Amniotic epithelial cell (primary cell): ENCODE measurements around the gene DNAJC7.
A peak's percentile ranks its signal among the peaks of the same experiment; 100 is the strongest.

Experiments
- DNase-seq: peaks from one replicate; pipeline ENCODE4 v3.0.0-alpha.2; 2010; ENCODE audit warnings: low read depth

DNAJC7 gene

GRCh38 chr17:42010898-42011516 is 6.2 kb downstream of the DNAJC7 start:
- peak; percentile 46 for DNase-seq

- peak; percentile 52 for DNase-seq
Measured at GRCh38 chr17:42010266-42010680, 7.0 kb downstream of the DNAJC7 start.

DNA sequence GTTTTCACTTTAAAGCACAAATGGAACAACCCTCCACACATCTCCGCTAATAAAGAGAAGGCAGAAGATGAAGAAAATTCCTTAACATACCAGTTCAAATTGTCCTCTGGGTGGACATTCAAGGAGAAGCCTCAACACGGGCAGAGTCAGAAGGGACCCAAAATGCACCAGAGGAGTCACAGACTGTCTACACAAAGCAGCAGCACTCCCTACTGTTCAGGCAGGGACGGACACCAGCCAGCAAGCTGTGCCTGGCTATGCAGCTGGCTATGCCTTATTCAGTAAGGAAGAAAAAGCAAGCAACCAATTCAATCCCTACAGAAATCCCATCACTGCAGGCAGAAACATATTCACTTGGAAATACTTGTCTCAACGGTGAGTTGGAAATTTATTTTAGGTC is 8.1 kb downstream of the DNAJC7 start:
- no peak for DNase-seq

DNA sequence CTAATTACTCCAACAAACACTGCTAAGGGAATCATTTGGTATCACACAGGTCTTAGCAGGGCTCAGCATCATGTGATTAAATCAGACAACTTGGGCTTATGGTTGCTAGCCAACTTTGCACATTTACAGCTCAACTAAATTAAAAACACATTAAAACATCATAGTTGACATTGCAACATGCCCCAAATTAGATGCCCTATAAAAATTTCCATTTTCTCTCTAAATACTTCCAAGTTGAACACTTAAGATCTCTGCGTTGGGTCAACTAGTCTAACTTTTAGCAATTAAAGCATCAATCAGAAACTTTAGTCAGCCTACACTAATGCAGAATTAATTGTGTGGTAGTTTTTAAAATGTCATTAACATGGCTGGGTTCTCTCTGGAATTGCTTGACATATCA is 12.1 kb downstream of the DNAJC7 start:
- DNase-seq: no peak

GRCh38 chr17:42002792-42003301 is 14.4 kb downstream of the DNAJC7 start:
- no peak for DNase-seq

- no peak for DNase-seq
Measured at GRCh38 chr17:42002175-42002791, 15.0 kb downstream of the DNAJC7 start.

- DNase-seq: no peak
Measured at GRCh38 chr17:42001729-42002128, 15.5 kb downstream of the DNAJC7 start.

- DNase-seq: peak; percentile 37
Measured at GRCh38 chr17:42000413-42001133, 16.7 kb downstream of the DNAJC7 start.

DNA sequence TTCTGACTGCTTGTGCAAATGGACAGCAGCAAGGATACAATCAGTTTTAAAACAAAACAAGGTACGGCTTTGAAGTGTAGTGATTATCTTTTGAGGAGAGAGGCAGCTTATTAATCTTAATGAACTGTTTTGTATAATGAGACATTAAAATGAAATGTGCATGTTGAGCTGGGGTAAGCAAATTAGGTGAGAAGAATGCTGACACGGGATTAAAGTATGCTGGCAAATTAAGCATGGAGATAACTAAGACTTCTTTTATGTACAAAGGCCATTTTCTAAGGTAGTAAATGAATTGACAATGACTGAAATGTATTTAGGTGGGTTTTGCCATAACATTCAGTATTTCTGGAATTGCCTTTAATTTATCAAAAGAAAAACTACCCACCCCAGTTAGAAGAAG is 18.7 kb downstream of the DNAJC7 start:
- DNase-seq: no peak

DNA sequence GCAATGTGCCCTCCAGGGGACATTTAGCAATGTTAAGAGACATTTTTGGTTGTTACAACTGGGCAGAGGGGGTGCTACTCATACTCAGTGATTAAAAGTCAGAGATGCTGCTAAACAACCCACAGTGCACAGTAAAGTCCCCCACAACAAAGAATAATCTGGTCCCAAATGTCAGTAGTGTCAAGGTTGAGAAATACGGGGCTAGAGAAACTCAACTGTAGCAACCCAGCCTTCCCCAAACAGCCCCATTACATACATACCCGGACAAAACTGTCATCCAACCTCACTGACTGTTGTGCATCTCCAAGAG is 20.4 kb downstream of the DNAJC7 start:
- DNase-seq: no peak

DNA sequence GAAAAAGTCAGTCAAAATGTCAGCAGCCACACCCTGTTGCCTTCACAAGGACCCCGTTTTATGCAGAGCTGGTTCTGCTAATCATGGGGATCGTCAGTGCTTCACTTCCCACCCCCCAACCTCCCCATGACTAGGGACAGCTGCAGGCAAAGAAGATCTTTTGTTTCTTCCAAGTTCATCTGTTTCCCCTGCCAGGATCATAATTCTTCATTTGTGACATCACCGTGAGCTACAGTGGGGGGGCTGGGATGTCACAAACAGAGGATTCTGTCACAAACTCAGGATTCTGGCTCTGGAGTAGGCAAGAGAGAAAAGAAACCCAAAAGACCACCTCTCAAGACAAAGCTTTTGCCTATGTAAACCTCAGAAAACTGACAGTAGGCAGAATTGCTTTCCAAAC is 24.7 kb downstream of the DNAJC7 start:
- DNase-seq: no peak

- DNase-seq: no peak
Measured at GRCh38 chr17:41989702-41990419, 27.4 kb downstream of the DNAJC7 start.

GRCh38 chr17:41988418-41988817 is 28.8 kb downstream of the DNAJC7 start:
- no peak for DNase-seq

DNA sequence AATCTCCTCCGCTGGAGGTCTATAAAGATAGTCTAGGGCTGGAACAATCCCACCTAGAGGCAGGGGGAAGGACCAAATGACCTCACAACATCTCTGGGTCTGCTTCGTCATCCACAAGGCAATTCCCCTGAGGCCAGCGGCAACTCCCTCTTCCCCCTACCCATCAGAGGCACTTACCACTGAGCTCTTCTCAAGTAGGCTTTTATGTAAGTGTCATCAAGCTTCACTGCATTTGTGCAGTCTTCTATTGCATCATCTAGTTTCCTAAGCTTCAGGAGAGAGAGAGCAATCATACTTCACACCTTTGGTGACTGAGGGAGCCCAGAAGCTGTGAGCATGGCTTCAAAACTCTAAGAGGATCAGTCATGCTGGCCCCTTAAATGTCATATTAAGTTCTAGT is 29.6 kb downstream of the DNAJC7 start:
- peak; percentile 36 for DNase-seq

- DNase-seq: no peak
Measured at GRCh38 chr17:41986634-41987033, 30.6 kb downstream of the DNAJC7 start.

GRCh38 chr17:41985919-41986318 is 31.3 kb downstream of the DNAJC7 start:
- no peak for DNase-seq

GRCh38 chr17:41984454-41984853 is 32.8 kb downstream of the DNAJC7 start:
- DNase-seq: no peak

- DNase-seq: peak; percentile 80
Measured at GRCh38 chr17:41982026-41982760, 35.0 kb downstream of the DNAJC7 start.

GRCh38 chr17:41977991-41978390 is 39.2 kb downstream of the DNAJC7 start:
- DNase-seq: no peak

DNA sequence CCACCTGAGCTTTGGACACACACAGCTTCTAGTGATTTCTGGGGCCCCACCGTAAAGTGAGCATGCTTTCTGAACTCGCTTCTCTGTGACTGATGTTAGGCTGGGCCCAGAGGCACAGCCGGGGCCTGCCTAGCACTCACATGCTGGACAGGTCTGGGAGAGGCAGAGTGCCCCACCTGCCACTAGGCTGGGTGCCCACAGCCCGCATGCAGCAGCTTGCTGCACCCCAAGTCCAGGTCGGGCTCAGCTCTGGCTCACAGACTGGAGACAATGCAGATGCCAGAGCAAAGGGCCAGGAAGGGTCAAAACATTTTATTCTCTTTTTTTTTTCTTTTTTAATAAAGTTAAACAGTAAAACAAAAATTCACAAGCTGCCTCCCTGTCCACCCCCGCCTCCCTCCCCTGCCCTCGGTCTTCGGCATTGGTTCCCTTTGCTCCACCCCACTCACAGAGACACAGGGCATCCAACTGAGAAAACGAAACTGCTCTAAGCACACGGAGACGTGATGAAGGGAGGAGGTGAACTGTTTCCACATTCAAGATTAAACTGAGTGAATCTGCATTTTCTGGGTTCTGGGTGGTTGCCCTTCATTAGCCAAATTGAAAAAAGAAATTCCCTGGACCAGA is 41.0 kb downstream of the DNAJC7 start:
- no peak for DNase-seq
